Gastroesophageal sphincter (tissue), 4 donors: ENCODE measurements around the gene GNG5. TPM values are rescaled to one million over a fixed set of nuclear protein-coding genes. Genes with fewer than 3 reads are reported as not detected.

Experiments used
- ATAC-seq: fragments of 150-250 bp; one replicate; pipeline ENCODE4 v1.9.1; 2016; ENCODE audit warnings: mild to moderate bottlenecking, moderate library complexity
- H3K27ac ChIP-seq, 4 donors: fragments of 200-600 bp; sonication (generic) in 3 of 4; 1 replicate in 3 of 4; 2 replicates in 1 of 4; pipeline ENCODE4 v1.5.1; 2016 to 2019
- H3K27me3 ChIP-seq: fragments of 200-600 bp; sonication (generic); one replicate; pipeline ENCODE4 v1.5.1; 2019
- H3K36me3 ChIP-seq, 2 donors: fragments of 200-600 bp; sonication (generic); one replicate each; pipeline ENCODE4 v1.5.1; 2019; ENCODE audit warnings: control low read depth in 1 of 2
- H3K4me1 ChIP-seq, 3 donors: fragments of 200-600 bp; sonication (generic); 1 replicate in 2 of 3; 2 replicates in 1 of 3; pipeline ENCODE4 v1.5.1; 2016 to 2019; ENCODE audit warnings: control low read depth in 2 of 3
- H3K4me3 ChIP-seq, 2 donors: fragments of 200-600 bp; sonication (generic); one replicate each; pipeline ENCODE4 v1.5.1; 2019; ENCODE audit warnings: mild to moderate bottlenecking in 1 of 2, moderate library complexity in 1 of 2
- H3K9me3 ChIP-seq, 3 donors: fragments of 200-600 bp; sonication (generic); one replicate each; pipeline ENCODE4 v1.5.1; 2017 to 2019; ENCODE audit warnings: control low read depth in 2 of 3
- EP300 ChIP-seq: sonication (generic); formaldehyde crosslinking; IDR thresholded peaks from one replicate; pipeline ENCODE4 v1.6.1; 2017; ENCODE audit warnings: antibody characterized with exemption, mild to moderate bottlenecking
- POLR2A ChIP-seq, 2 donors: fragments of 450-650 bp; IDR thresholded peaks; one replicate each; pipeline ENCODE4 v1.6.1; 2017; ENCODE audit warnings: antibody characterized with exemption in 2 of 2, mild to moderate bottlenecking in 2 of 2, moderate library complexity in 1 of 2
- POLR2AphosphoS5 ChIP-seq: sonication (generic); formaldehyde crosslinking; IDR thresholded peaks from one replicate; pipeline ENCODE4 v1.6.1; 2017; ENCODE audit warnings: antibody characterized with exemption
- WGBS, 2 donors: methylation state at CpG; one replicate each; pipeline ENCODE4 v1.1.5; 2018; ENCODE audit warnings: low coverage in 1 of 2; 5-methylcytosine and 5-hydroxymethylcytosine counted together
- total RNA-seq, 4 donors: library from RNA; depleted of rRNA; stranded (reverse); fragments of >200 nt; gene quantifications; one replicate each; pipeline ENCODE4 v1.1.0, GENCODE V29; 2016
- TF ChIP-seq, protein P1 (sequence below), 4 experiments: fragments of 200-600 bp in 2 of 4; fragments of 450-650 bp in 2 of 4; sonication (generic) in 1 of 4; IDR thresholded peaks; one replicate each; pipeline ENCODE4 v1.5.1; 2017 to 2019; ENCODE audit warnings: antibody characterized with exemption in 4 of 4, mild to moderate bottlenecking in 2 of 4, moderate library complexity in 2 of 4

Gene GNG5
- total RNA-seq, 4 donors from 2014 or later = 66.2 to 110 (median 80.2) TPM

DNA sequence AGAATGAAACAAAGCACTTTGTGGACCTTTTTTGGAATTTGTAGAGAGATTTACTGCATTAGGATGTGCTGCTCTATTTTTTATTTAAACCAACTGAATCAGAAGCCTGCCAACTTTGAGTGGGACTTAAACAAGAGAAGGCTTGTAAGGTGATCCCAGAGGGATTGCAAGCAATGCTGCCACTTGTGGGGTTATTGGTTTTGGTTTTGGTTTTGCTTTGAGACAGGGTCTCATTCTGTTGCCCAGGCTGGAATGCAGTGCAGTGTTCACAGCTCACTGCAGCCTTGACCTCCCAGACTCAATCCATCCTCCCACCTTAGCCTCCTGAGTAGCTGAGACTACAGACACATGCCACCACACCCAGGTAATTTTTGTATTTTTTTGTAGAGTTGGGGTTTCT lies 32.2 kb upstream of the GNG5 start:
- TF ChIP-seq, protein P1, sequence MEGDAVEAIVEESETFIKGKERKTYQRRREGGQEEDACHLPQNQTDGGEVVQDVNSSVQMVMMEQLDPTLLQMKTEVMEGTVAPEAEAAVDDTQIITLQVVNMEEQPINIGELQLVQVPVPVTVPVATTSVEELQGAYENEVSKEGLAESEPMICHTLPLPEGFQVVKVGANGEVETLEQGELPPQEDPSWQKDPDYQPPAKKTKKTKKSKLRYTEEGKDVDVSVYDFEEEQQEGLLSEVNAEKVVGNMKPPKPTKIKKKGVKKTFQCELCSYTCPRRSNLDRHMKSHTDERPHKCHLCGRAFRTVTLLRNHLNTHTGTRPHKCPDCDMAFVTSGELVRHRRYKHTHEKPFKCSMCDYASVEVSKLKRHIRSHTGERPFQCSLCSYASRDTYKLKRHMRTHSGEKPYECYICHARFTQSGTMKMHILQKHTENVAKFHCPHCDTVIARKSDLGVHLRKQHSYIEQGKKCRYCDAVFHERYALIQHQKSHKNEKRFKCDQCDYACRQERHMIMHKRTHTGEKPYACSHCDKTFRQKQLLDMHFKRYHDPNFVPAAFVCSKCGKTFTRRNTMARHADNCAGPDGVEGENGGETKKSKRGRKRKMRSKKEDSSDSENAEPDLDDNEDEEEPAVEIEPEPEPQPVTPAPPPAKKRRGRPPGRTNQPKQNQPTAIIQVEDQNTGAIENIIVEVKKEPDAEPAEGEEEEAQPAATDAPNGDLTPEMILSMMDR (IDR thresholded peaks at IDR 0.05) = no peak
- TF ChIP-seq POLR2A (IDR thresholded peaks at IDR 0.05) (no peak), EP300 (no peak), POLR2AphosphoS5 (no peak)
- Histone ChIP-seq H3K9me3 (no peaks in the 10 kb centered on the region), H3K4me1 (no peaks in the 10 kb centered on the region), H3K4me3 (no peak overlapping the region), H3K27me3 (no peaks in the 10 kb centered on the region), H3K27ac (no peak overlapping the region), H3K36me3 (peaks cover 0 to 34% of the 10 kb centered on the region in 2 donors)
- no peak for ATAC-seq

DNA sequence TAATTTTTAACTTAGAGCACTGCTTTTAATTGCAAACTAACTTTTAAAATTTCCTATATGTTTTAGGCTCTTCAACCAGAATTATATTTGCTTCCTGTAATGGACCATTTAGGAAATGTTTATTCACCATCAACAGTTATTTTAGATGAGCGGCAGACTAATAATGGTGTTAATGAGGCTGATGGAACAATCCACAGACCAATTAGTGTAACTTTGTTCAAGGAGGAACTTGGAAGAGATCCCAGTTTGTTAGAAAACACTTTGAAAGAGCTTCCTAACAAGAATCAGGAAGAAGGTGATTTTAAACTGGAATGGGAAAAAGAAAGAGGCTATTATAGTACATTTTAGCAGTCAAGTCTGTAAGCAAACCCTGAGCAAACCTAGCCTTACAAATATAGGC lies 19.4 kb upstream of the GNG5 start:
- no peaks in the 10 kb centered on the region for H3K9me3 ChIP-seq
- H3K4me3 ChIP-seq = no peak overlapping the region
- H3K4me1 ChIP-seq = no peaks in the 10 kb centered on the region
- peaks cover 0 to 14% of the 10 kb centered on the region in 2 donors for H3K36me3 ChIP-seq
- no peak overlapping the region for H3K27ac ChIP-seq
- no peak for ATAC-seq
- TF ChIP-seq EP300 (no peak), POLR2A (IDR thresholded peaks at IDR 0.05) (no peak), POLR2AphosphoS5 (no peak)
- TF ChIP-seq, protein P1 (IDR thresholded peaks at IDR 0.05) = no peak
- H3K27me3 ChIP-seq = no peaks in the 10 kb centered on the region
- WGBS, 2 donors = 75 to 86% methylated on average over 1 of the region's 1 CpG

DNA sequence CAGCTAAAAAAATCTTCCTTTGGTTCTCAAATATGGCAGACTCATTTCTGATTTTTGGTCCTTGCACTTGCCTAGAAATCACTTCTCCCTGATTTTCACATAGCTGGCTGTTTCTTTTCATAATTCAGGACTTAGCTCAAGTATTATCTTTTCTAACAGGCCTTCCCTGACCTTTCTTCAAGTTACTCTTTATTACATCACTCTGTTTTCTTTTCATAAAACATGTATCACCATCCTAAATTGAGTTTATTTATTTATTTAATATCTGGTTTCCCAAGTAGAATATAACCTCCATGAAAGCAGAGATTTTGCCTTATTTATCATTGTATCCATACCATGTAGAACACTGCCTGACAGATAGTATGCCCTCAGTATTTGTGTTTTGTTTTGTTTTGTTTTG lies 18.2 kb upstream of the GNG5 start:
- H3K4me1 ChIP-seq = no peaks in the 10 kb centered on the region
- ATAC-seq = no peak

DNA sequence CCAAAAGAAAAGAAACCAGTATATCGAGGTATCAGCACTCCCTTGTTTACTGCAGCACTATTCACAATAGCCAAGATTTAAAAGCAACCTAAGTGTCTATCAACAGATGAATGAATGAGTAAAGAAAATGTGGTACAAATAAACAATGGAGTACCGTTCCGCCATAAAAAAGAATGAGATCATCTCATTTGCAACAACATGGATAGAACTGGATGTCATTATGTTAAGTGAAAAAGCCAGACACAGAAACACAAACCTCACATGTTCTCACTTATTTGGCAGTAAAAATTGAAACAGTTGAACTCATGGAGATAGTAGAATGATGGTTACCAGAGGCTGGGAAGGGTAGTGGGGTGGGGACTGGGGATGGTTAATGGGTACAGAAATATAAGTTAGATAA lies 4.3 kb upstream of the GNG5 start:
- Histone ChIP-seq H3K9me3 (peaks cover 0 to 9% (median 0%) of the 10 kb centered on the region in 3 donors), H3K27me3 (no peaks in the 10 kb centered on the region), H3K4me1 (peaks cover 0 to 8% (median 0%) of the 10 kb centered on the region in 3 donors), H3K27ac (no peak overlapping the region), H3K36me3 (no peaks in the 10 kb centered on the region), H3K4me3 (no peak overlapping the region)
- 82 to 94% methylated on average over 3 of the region's 3 CpGs for WGBS, 2 donors
- TF ChIP-seq POLR2A (IDR thresholded peaks at IDR 0.05) = no peak
- TF ChIP-seq EP300 = no peak
- no peak for TF ChIP-seq POLR2AphosphoS5
- TF ChIP-seq, protein P1 (IDR thresholded peaks at IDR 0.05) = no peak
- no peak for ATAC-seq

More for the DNA sequence above, 18.2 kb upstream of the GNG5 start:
- Histone ChIP-seq H3K27ac (no peak overlapping the region), H3K36me3 (peaks cover 0 to 10% of the 10 kb centered on the region in 2 donors), H3K27me3 (no peaks in the 10 kb centered on the region), H3K9me3 (no peaks in the 10 kb centered on the region), H3K4me3 (no peak overlapping the region)
- no peak for TF ChIP-seq POLR2A (IDR thresholded peaks at IDR 0.05)
- TF ChIP-seq, protein P1 (IDR thresholded peaks at IDR 0.05) = no peak
- TF ChIP-seq EP300 = no peak
- no peak for TF ChIP-seq POLR2AphosphoS5

DNA sequence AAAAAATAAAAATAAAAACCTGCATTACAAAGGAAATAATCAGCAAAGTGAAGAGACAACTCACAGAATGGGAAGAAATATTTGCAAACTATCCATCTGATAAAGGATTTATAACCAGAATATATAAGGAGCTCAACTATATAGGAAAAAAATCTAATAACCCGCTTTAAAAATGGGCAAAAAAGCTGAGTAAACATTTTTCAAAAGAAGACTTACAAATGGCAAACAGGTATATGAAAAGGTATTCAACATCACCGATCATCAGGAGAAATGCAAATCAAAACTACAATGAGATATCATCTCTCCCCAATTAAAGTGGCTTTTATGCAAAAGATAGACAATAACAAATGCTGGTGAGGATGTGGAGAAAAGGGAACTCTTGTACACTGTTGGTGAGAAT lies 3.8 kb upstream of the GNG5 start:
- no peaks in the 10 kb centered on the region for H3K27me3 ChIP-seq
- peaks cover 0 to 9% (median 0%) of the 10 kb centered on the region in 3 donors for H3K9me3 ChIP-seq
- WGBS, 2 donors = 44 to 67% methylated on average over 2 of the region's 2 CpGs
- no peak for TF ChIP-seq POLR2AphosphoS5
- TF ChIP-seq, protein P1 (IDR thresholded peaks at IDR 0.05) = no peak
- no peak for TF ChIP-seq POLR2A (IDR thresholded peaks at IDR 0.05)
- no peak for TF ChIP-seq EP300
- peaks cover 0 to 8% (median 0%) of the 10 kb centered on the region in 3 donors for H3K4me1 ChIP-seq
- H3K27ac ChIP-seq = no peak overlapping the region
- no peaks in the 10 kb centered on the region for H3K36me3 ChIP-seq
- ATAC-seq = no peak
- H3K4me3 ChIP-seq = no peak overlapping the region
